ENCODE measurements around the gene ATXN7. TPM values are rescaled to one million over a fixed set of nuclear protein-coding genes. Genes with fewer than 3 reads are reported as not detected.

ATXN7 gene
- polyA plus RNA-seq, 3 donors = 2.7 to 29.5 (median 3.2) TPM

GRCh38 chr3:63959146-63959545, 95.5 kb downstream of the ATXN7 start:
- Histone ChIP-seq H3K4me1 (ENCODE audit: control insufficient read depth in 1 of 2, insufficient read depth in 2 of 2, low read length in 2 of 2) (peaks cover 10 to 11% of the 10 kb centered on the region in 2 donors), H3K9me3 (replicated peaks in 1 of 2; ENCODE audit: control insufficient read depth in 1 of 2, insufficient read depth in 1 of 2, low read length in 2 of 2) (no peaks in the 10 kb centered on the region)
- peaks cover 13% of the 10 kb centered on the region for H3K4me1 Mint-ChIP-seq

GRCh38 chr3:63960048-63960711, 96.5 kb downstream of the ATXN7 start:
- Histone ChIP-seq H3K4me2 (replicated peaks; ENCODE audit: extremely low read depth, low read length, poor library complexity, severe bottlenecking) (peak overlapping the region; percentile 48), H3K9ac (ENCODE audit: insufficient read depth, low read length, poor library complexity, severe bottlenecking) (no peak overlapping the region), H3K27ac (ENCODE audit: low read depth in 1 of 2, low read length in 2 of 2) (peak overlapping the region in 1 of 2 donors; percentile 47), H3K9me3 (replicated peaks in 1 of 2; ENCODE audit: control insufficient read depth in 1 of 2, insufficient read depth in 1 of 2, low read length in 2 of 2) (no peaks in the 10 kb centered on the region), H4K20me1 (ENCODE audit: insufficient read depth, low read length) (peaks cover 75% of the 10 kb centered on the region), H3K36me3 (replicated peaks in 1 of 2; ENCODE audit: control insufficient read depth in 1 of 2, insufficient read depth in 2 of 2, low read length in 2 of 2) (peaks cover 4 to 21% of the 10 kb centered on the region in 2 donors), H3K27me3 (ENCODE audit: control insufficient read depth in 2 of 2, insufficient read depth in 2 of 2, low read length in 2 of 2) (no peaks in the 10 kb centered on the region), H3K4me3 (replicated peaks in 1 of 3; ENCODE audit: low read depth in 2 of 3, low read length in 3 of 3) (peak overlapping the region in 2 of 3 experiments; percentile 20 to 57), H3K79me2 (ENCODE audit: insufficient read depth, low read length) (peaks cover 84% of the 10 kb centered on the region), H2AFZ (ENCODE audit: insufficient read depth, low read depth, low read length, poor library complexity, severe bottlenecking) (peak overlapping the region; percentile 58), H3K4me1 (ENCODE audit: control insufficient read depth in 1 of 2, insufficient read depth in 2 of 2, low read length in 2 of 2) (peaks cover 11 to 17% of the 10 kb centered on the region in 2 donors)
- H3K4me1 Mint-ChIP-seq = peaks cover 23% of the 10 kb centered on the region
- H3K9me3 Mint-ChIP-seq = no peaks in the 10 kb centered on the region
- H3K36me3 Mint-ChIP-seq = peaks cover 18 to 33% of the 10 kb centered on the region in 2 donors
- peak overlapping the region; percentile 71 to 82 for H3K4me3 Mint-ChIP-seq
- H3K27me3 Mint-ChIP-seq (ENCODE audit: low read depth in 3 of 3) = no peaks in the 10 kb centered on the region
- TF ChIP-seq, protein P1, sequence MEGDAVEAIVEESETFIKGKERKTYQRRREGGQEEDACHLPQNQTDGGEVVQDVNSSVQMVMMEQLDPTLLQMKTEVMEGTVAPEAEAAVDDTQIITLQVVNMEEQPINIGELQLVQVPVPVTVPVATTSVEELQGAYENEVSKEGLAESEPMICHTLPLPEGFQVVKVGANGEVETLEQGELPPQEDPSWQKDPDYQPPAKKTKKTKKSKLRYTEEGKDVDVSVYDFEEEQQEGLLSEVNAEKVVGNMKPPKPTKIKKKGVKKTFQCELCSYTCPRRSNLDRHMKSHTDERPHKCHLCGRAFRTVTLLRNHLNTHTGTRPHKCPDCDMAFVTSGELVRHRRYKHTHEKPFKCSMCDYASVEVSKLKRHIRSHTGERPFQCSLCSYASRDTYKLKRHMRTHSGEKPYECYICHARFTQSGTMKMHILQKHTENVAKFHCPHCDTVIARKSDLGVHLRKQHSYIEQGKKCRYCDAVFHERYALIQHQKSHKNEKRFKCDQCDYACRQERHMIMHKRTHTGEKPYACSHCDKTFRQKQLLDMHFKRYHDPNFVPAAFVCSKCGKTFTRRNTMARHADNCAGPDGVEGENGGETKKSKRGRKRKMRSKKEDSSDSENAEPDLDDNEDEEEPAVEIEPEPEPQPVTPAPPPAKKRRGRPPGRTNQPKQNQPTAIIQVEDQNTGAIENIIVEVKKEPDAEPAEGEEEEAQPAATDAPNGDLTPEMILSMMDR (IDR thresholded peaks at IDR 0.05) = no peak
- 1% methylated on average over 6 of the region's 6 CpGs for whole genome bisulfite sequencing (ENCODE audit: insufficient coverage)
- H3K27ac Mint-ChIP-seq = peak overlapping the region; percentile 66 to 91 (median 84)
- DNase-seq = peak in 2 of 3 donors; percentile 52 to 72
- intact Hi-C loops (cut with micrococcal nuclease) = loop anchor here in 1 of 2 donors (5.0 kb wide), 2 partner anchors 37 to 48 kb away; partner anchors contain the start of gene SCAANT1

More at GRCh38 chr3:63959146-63959545, 95.5 kb downstream of the ATXN7 start:
- Mint-ChIP-seq H3K27me3 (ENCODE audit: low read depth in 3 of 3) (no peaks in the 10 kb centered on the region), H3K4me3 (no peak overlapping the region), H3K27ac (peak overlapping the region in 3 of 7 donors; percentile 22 to 63 (median 37)), H3K9me3 (no peaks in the 10 kb centered on the region), H3K36me3 (peaks cover 27 to 40% of the 10 kb centered on the region in 2 donors)
- no CpG with 5 or more reads among the region's 3 CpGs for WGBS (ENCODE audit: insufficient coverage)
- Histone ChIP-seq H3K27ac (ENCODE audit: low read depth in 1 of 2, low read length in 2 of 2) (no peak overlapping the region), H3K4me3 (replicated peaks in 1 of 3; ENCODE audit: low read depth in 2 of 3, low read length in 3 of 3) (no peak overlapping the region), H3K27me3 (ENCODE audit: control insufficient read depth in 2 of 2, insufficient read depth in 2 of 2, low read length in 2 of 2) (no peaks in the 10 kb centered on the region), H3K9ac (ENCODE audit: insufficient read depth, low read length, poor library complexity, severe bottlenecking) (no peak overlapping the region), H4K20me1 (ENCODE audit: insufficient read depth, low read length) (peaks cover 85% of the 10 kb centered on the region), H2AFZ (ENCODE audit: insufficient read depth, low read depth, low read length, poor library complexity, severe bottlenecking) (no peak overlapping the region), H3K79me2 (ENCODE audit: insufficient read depth, low read length) (peaks cover 86% of the 10 kb centered on the region), H3K36me3 (replicated peaks in 1 of 2; ENCODE audit: control insufficient read depth in 1 of 2, insufficient read depth in 2 of 2, low read length in 2 of 2) (peaks cover 7 to 32% of the 10 kb centered on the region in 2 donors), H3K4me2 (replicated peaks; ENCODE audit: extremely low read depth, low read length, poor library complexity, severe bottlenecking) (no peak overlapping the region)
- intact Hi-C loops (cut with micrococcal nuclease) = no loop called here
- no peak for DNase-seq
- TF ChIP-seq, protein P1 (IDR thresholded peaks at IDR 0.05) = no peak
